CD4-positive, alpha-beta T cell treated with Interleukin-15 for 1 hour (primary cell): ENCODE measurements around the gene ELAPOR1.
"Not testable (repeated sequence)": the region's sequence is repeated elsewhere in the genome, so short reads cannot be mapped to it uniquely, and the experiment has no call there.

Experiments used
- DNase-seq: peaks from one replicate; pipeline ENCODE4 v3.0.0-alpha.2; 2020

Gene ELAPOR1

GRCh38 chr1:109140392-109140791 is 26.5 kb downstream of the ELAPOR1 start:
- DNase-seq = no peak

GRCh38 chr1:109142260-109142659 is 28.3 kb downstream of the ELAPOR1 start:
- no peak for DNase-seq

- not testable (repeated sequence) for DNase-seq
Measured at GRCh38 chr1:109142725-109143124, 28.8 kb downstream of the ELAPOR1 start.

- no peak for DNase-seq
Measured at GRCh38 chr1:109148987-109149561, 35.2 kb downstream of the ELAPOR1 start.

GRCh38 chr1:109149874-109150601 is 36.1 kb downstream of the ELAPOR1 start:
- no peak for DNase-seq

GRCh38 chr1:109151146-109151990 is 37.5 kb downstream of the ELAPOR1 start:
- DNase-seq = no peak

- no peak for DNase-seq
Measured at GRCh38 chr1:109152196-109152595, 38.3 kb downstream of the ELAPOR1 start.

- DNase-seq = no peak
Measured at GRCh38 chr1:109156916-109157385, 43.0 kb downstream of the ELAPOR1 start.

- no peak for DNase-seq
Measured at GRCh38 chr1:109158433-109158832, 44.5 kb downstream of the ELAPOR1 start.

- no peak for DNase-seq
Measured at GRCh38 chr1:109159326-109159725, 45.4 kb downstream of the ELAPOR1 start.

- no peak for DNase-seq
Measured at GRCh38 chr1:109160071-109160840, 46.3 kb downstream of the ELAPOR1 start.

GRCh38 chr1:109161858-109162606 is 48.1 kb downstream of the ELAPOR1 start:
- peak; percentile 27 for DNase-seq

- DNase-seq = no peak
Measured at GRCh38 chr1:109162626-109163025, 48.7 kb downstream of the ELAPOR1 start.

- DNase-seq = no peak
Measured at GRCh38 chr1:109163551-109163950, 49.6 kb downstream of the ELAPOR1 start.
